Measurements from ENCODE around the gene MCM9. TPM values are rescaled to one million over a fixed set of nuclear protein-coding genes. Genes with fewer than 3 reads are reported as not detected.

The MCM9 gene
- total and polyA plus RNA-seq, 11 donors = 2.1 to 8.5 (median 4.8) TPM

- Histone ChIP-seq H3K4me3 (no peak overlapping the region), H3K27ac (no peak overlapping the region), H3K36me3 (peaks cover 0 to 2% (median 0%) of the 10 kb centered on the region in 9 donors), H3K27me3 (no peaks in the 10 kb centered on the region), H3K4me1 (peaks cover 0 to 26% (median 12%) of the 10 kb centered on the region in 12 donors), H3K9me3 (peaks cover 0 to 25% (median 0%) of the 10 kb centered on the region in 12 donors)
- intact Hi-C loops (cut with DNase I) = no loop called here
- 89 to 96% (median 92%) methylated on average over 8 to 10 of the region's 10 CpGs for WGBS, 4 donors
- TF ChIP-seq POLR2A (IDR thresholded peaks at IDR 0.05) = no peak
- TF ChIP-seq, protein P1, sequence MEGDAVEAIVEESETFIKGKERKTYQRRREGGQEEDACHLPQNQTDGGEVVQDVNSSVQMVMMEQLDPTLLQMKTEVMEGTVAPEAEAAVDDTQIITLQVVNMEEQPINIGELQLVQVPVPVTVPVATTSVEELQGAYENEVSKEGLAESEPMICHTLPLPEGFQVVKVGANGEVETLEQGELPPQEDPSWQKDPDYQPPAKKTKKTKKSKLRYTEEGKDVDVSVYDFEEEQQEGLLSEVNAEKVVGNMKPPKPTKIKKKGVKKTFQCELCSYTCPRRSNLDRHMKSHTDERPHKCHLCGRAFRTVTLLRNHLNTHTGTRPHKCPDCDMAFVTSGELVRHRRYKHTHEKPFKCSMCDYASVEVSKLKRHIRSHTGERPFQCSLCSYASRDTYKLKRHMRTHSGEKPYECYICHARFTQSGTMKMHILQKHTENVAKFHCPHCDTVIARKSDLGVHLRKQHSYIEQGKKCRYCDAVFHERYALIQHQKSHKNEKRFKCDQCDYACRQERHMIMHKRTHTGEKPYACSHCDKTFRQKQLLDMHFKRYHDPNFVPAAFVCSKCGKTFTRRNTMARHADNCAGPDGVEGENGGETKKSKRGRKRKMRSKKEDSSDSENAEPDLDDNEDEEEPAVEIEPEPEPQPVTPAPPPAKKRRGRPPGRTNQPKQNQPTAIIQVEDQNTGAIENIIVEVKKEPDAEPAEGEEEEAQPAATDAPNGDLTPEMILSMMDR (IDR thresholded peaks at IDR 0.05) = no peak
- DNase-seq = peak in 1 of 5 donors; percentile 50
- peak in 2 of 4 donors; percentile 32 to 41 for ATAC-seq
Measured at GRCh38 chr6:118860880-118861279, 74.1 kb downstream of the MCM9 start.

- Histone ChIP-seq H3K4me3 (no peak overlapping the region), H3K36me3 (peaks cover 0 to 2% (median 0%) of the 10 kb centered on the region in 9 donors), H3K9me3 (peaks cover 0 to 25% (median 0%) of the 10 kb centered on the region in 12 donors), H3K27ac (no peak overlapping the region), H3K4me1 (peaks cover 0 to 26% (median 12%) of the 10 kb centered on the region in 12 donors), H3K27me3 (no peaks in the 10 kb centered on the region)
- TF ChIP-seq, protein P1 (IDR thresholded peaks at IDR 0.05) = no peak
- TF ChIP-seq POLR2A (IDR thresholded peaks at IDR 0.05) = no peak
- ATAC-seq (no peak), DNase-seq (no peak)
- WGBS, 4 donors = 95 to 100% (median 97%) methylated on average over 1 of the region's 1 CpG
- intact Hi-C loops (cut with DNase I) = no loop called here
Measured at GRCh38 chr6:118860363-118860762, 74.6 kb downstream of the MCM9 start.

GRCh38 chr6:118859517-118860064 is 75.4 kb downstream of the MCM9 start:
- intact Hi-C loops (cut with DNase I) = no loop called here
- H3K27me3 ChIP-seq = no peaks in the 10 kb centered on the region
- H3K9me3 ChIP-seq = peaks cover 0 to 25% (median 0%) of the 10 kb centered on the region in 12 donors
- peaks cover 0 to 19% (median 5%) of the 10 kb centered on the region in 12 donors for H3K4me1 ChIP-seq
- TF ChIP-seq POLR2A (IDR thresholded peaks at IDR 0.05) = no peak
- TF ChIP-seq, protein P1 (IDR thresholded peaks at IDR 0.05) = no peak
- H3K27ac ChIP-seq = no peak overlapping the region
- peaks cover 0 to 2% (median 0%) of the 10 kb centered on the region in 9 donors for H3K36me3 ChIP-seq
- no peak overlapping the region for H3K4me3 ChIP-seq
- ATAC-seq (no peak), DNase-seq (no peak)
- 58 to 78% (median 66%) methylated on average over 3 of the region's 3 CpGs for WGBS, 4 donors

DNA sequence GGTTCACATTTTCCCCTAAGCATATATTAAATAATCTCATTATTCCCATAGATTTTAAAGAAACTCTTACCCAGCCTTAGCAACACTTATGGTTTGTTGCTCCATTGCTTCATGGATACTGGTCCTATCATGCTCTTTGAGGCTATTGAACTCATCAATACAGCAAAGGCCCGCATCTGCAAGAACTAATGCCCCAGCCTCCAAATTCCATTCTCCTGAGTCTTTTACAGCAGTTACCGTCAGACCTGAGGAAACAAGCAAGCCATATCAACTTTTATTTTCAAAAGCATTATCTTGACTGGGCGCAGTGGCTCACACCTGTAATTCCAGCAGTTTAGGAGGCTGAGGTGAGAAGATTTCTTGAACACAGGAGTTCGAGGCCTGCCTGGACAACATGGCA is 78.7 kb downstream of the MCM9 start:
- Histone ChIP-seq H3K27ac (no peak overlapping the region), H3K9me3 (peaks cover 0 to 25% (median 0%) of the 10 kb centered on the region in 12 donors), H3K4me3 (no peak overlapping the region), H3K36me3 (peaks cover 0 to 9% (median 0%) of the 10 kb centered on the region in 9 donors), H3K27me3 (no peaks in the 10 kb centered on the region), H3K4me1 (peaks cover 0 to 12% (median 0%) of the 10 kb centered on the region in 12 donors)
- intact Hi-C loops (cut with DNase I) = no loop called here
- no peak for DNase-seq
- ATAC-seq = no peak
- no peak for TF ChIP-seq POLR2A (IDR thresholded peaks at IDR 0.05)
- TF ChIP-seq, protein P1 (IDR thresholded peaks at IDR 0.05) = no peak
- 94 to 96% (median 95%) methylated on average over 4 of the region's 4 CpGs for whole genome bisulfite sequencing, 4 donors

Measured in heart left ventricle (tissue), 16 donors.